H1 (cell line): ENCODE data around the gene ARAP2. TPM values are rescaled to one million over a fixed set of nuclear protein-coding genes. Genes with fewer than 3 reads are reported as not detected.

Experiments
- CTCF ChIA-PET: fragments of 300-600 bp; sonication (Branson Sonifier 250); formaldehyde crosslinking; loops from one replicate; lab custom pipeline; 2021; ENCODE audit not compliant: partially characterized antibody; lab: Charles Lee
- POLR2A ChIA-PET: fragments of 300-600 bp; sonication (Branson Sonifier 250); formaldehyde crosslinking; loops from one replicate; lab custom pipeline; 2021; ENCODE audit warnings: inconsistent platforms; ENCODE audit not compliant: partially characterized antibody; lab: Charles Lee
- DNase-seq, 2 experiments: peaks; one replicate each; pipeline versions ENCODE4 v3.0.0 to v3.0.0-alpha.2; 2010 to 2022; ENCODE audit warnings: low spot score in 2 of 2, low read depth in 1 of 2, mixed read lengths in 1 of 2
- FAIRE-seq: peaks from 2 replicates; lab custom pipeline; 2011; peaks lifted over from hg19 to GRCh38; lab: Jason Lieb, UNC
- H2AFZ ChIP-seq: 2 replicates; pipeline ENCODE4 v1.8.1; 2012; ENCODE audit warnings: low read length, inconsistent platforms
- H2AK5ac ChIP-seq: 2 replicates; pipeline ENCODE4 v1.6.1; 2013; ENCODE audit warnings: low read depth, low read length
- H2BK120ac ChIP-seq: replicated peaks from 2 replicates; pipeline ENCODE3; 2013; ENCODE audit warnings: low read depth, low read length, inconsistent platforms
- H2BK12ac ChIP-seq: 2 replicates; pipeline ENCODE4 v1.6.1; 2013; ENCODE audit warnings: low read depth, low read length
- H2BK15ac ChIP-seq: 2 replicates; pipeline ENCODE4 v1.6.1; 2013; ENCODE audit warnings: low read length
- H2BK20ac ChIP-seq: 2 replicates; pipeline ENCODE4 v1.6.1; 2013; ENCODE audit warnings: low read length
- H2BK5ac ChIP-seq: 2 replicates; pipeline ENCODE4 v1.6.1; 2013; ENCODE audit warnings: low read depth, low read length
- H3K14ac ChIP-seq: 2 replicates; pipeline ENCODE4 v1.6.1; 2013; ENCODE audit warnings: inconsistent platforms; ENCODE audit not compliant: insufficient read length
- H3K18ac ChIP-seq: 2 replicates; pipeline ENCODE4 v1.6.1; 2013; ENCODE audit warnings: low read length; ENCODE audit errors: extremely low read depth
- H3K23ac ChIP-seq: 2 replicates; pipeline ENCODE4 v1.6.1; 2013; ENCODE audit warnings: inconsistent platforms; ENCODE audit not compliant: insufficient read length
- H3K23me2 ChIP-seq: 2 replicates; pipeline ENCODE4 v1.6.1; 2013; ENCODE audit warnings: low read depth, low read length
- H3K27ac ChIP-seq: 2 replicates; pipeline ENCODE4 v1.6.1; 2011; ENCODE audit warnings: low read depth, low read length, inconsistent platforms
- H3K27me3 ChIP-seq, 4 experiments: replicated peaks in 1 of 4; 1 replicate in 1 of 4; 2 replicates in 3 of 4; pipeline versions ENCODE4 v1.6.1 to v1.8.1; 2011 to 2013; ENCODE audit warnings: low read length in 3 of 4, mild to moderate bottlenecking in 3 of 4, inconsistent platforms in 2 of 4, mixed read lengths in 2 of 4, moderate library complexity in 1 of 4; ENCODE audit not compliant: control insufficient read depth in 3 of 4, insufficient read depth in 3 of 4; ENCODE audit errors: extremely low read depth in 1 of 4
- H3K36me3 ChIP-seq, 4 experiments: 2 replicates each; pipeline versions ENCODE4 v1.6.1 to v1.8.1; 2011 to 2013; ENCODE audit warnings: mild to moderate bottlenecking in 4 of 4, low read length in 3 of 4, moderate library complexity in 2 of 4, control low read depth in 1 of 4, inconsistent platforms in 1 of 4; ENCODE audit not compliant: insufficient read depth in 4 of 4, control insufficient read depth in 2 of 4
- H3K4ac ChIP-seq: replicated peaks from 2 replicates; pipeline ENCODE3; 2013; ENCODE audit warnings: low read length, low read depth, mixed read lengths, inconsistent platforms; ENCODE audit not compliant: insufficient read length
- H3K4me1 ChIP-seq, 4 experiments: replicated peaks in 1 of 4; 1 replicate in 1 of 4; 2 replicates in 3 of 4; pipeline versions ENCODE4 v1.6.1 to v1.8.1; 2011 to 2013; ENCODE audit warnings: low read length in 3 of 4, inconsistent platforms in 2 of 4, mixed read lengths in 1 of 4; ENCODE audit not compliant: insufficient read depth in 4 of 4, control insufficient read depth in 3 of 4
- H3K4me2 ChIP-seq, 2 experiments: 2 replicates each; pipeline versions ENCODE4 v1.6.1 to v1.8.1; 2011 to 2013; ENCODE audit warnings: low read depth in 2 of 2, low read length in 2 of 2, control low read depth in 1 of 2, inconsistent platforms in 1 of 2, mild to moderate bottlenecking in 1 of 2; ENCODE audit not compliant: insufficient read depth in 1 of 2
- H3K4me3 ChIP-seq, 4 experiments: fragments of 200-600, 300-600 bp in 1 of 4; sonication (generic), shearing (Covaris generic), sonication (Bioruptor Twin) in 1 of 4; 2 replicates each; pipeline versions ENCODE4 v1.5.1 to v1.8.1; 2011 to 2016; ENCODE audit warnings: low read length in 4 of 4, low read depth in 3 of 4, control low read depth in 2 of 4, inconsistent platforms in 2 of 4, mild to moderate bottlenecking in 2 of 4, mixed read lengths in 1 of 4, moderate library complexity in 1 of 4; ENCODE audit not compliant: insufficient read depth in 2 of 4; ENCODE audit errors: extremely low read depth in 1 of 4
- H3K56ac ChIP-seq: replicated peaks from 2 replicates; pipeline ENCODE3; 2013; ENCODE audit warnings: low read depth, mild to moderate bottlenecking, mixed read lengths, low read length, inconsistent platforms; ENCODE audit not compliant: insufficient read length
- H3K79me1 ChIP-seq: 2 replicates; pipeline ENCODE4 v1.6.1; 2013; ENCODE audit warnings: low read depth, low read length, control low read depth
- H3K79me2 ChIP-seq, 2 experiments: 2 replicates each; pipeline versions ENCODE4 v1.6.1 to v1.8.1; 2012 to 2013; ENCODE audit warnings: low read length in 2 of 2, mild to moderate bottlenecking in 2 of 2, inconsistent platforms in 1 of 2; ENCODE audit not compliant: insufficient read depth in 2 of 2, control insufficient read depth in 1 of 2
- H3K9ac ChIP-seq, 4 experiments: replicated peaks in 1 of 4; 1 replicate in 1 of 4; 2 replicates in 3 of 4; pipeline versions ENCODE4 v1.6.1 to v1.8.1; 2011 to 2013; ENCODE audit warnings: low read depth in 3 of 4, low read length in 3 of 4, control low read depth in 2 of 4, mild to moderate bottlenecking in 2 of 4, moderate library complexity in 2 of 4, inconsistent platforms in 1 of 4; ENCODE audit errors: extremely low read depth in 1 of 4
- H3K9me3 ChIP-seq, 2 experiments: 2 replicates each; pipeline versions ENCODE4 v1.6.1 to v1.8.1; 2012 to 2013; ENCODE audit warnings: mild to moderate bottlenecking in 2 of 2, moderate library complexity in 2 of 2, control low read depth in 1 of 2, inconsistent platforms in 1 of 2, low read depth in 1 of 2, low read length in 1 of 2, mixed read lengths in 1 of 2; ENCODE audit not compliant: insufficient read depth in 2 of 2
- H4K20me1 ChIP-seq, 2 experiments: replicated peaks in 1 of 2; 2 replicates each; pipeline versions ENCODE3 to v1.8.1; 2011 to 2013; ENCODE audit warnings: inconsistent platforms in 2 of 2, low read length in 2 of 2, mild to moderate bottlenecking in 1 of 2; ENCODE audit not compliant: insufficient read depth in 2 of 2, control insufficient read depth in 1 of 2
- H4K5ac ChIP-seq: 2 replicates; pipeline ENCODE4 v1.6.1; 2013; ENCODE audit warnings: low read length, low read depth, mixed read lengths, inconsistent platforms; ENCODE audit not compliant: insufficient read length
- H4K8ac ChIP-seq: 2 replicates; pipeline ENCODE4 v1.8.0; 2013; ENCODE audit warnings: mild to moderate bottlenecking, moderate library complexity, low read length, inconsistent platforms; ENCODE audit not compliant: insufficient read depth; ENCODE audit errors: extremely low read depth
- H4K91ac ChIP-seq: replicated peaks from 2 replicates; pipeline ENCODE3; 2013; ENCODE audit warnings: low read length, mixed read lengths, inconsistent platforms; ENCODE audit not compliant: insufficient read length
- JUN ChIP-seq: IDR thresholded peaks from 2 replicates; pipeline ENCODE4 v1.6.1; 2011; ENCODE audit warnings: low read depth, mild to moderate bottlenecking, improper control_type of control experiment, low read length
- SP2 ChIP-seq: IDR thresholded peaks from 2 replicates; pipeline ENCODE4 v1.6.1; 2012; ENCODE audit warnings: mild to moderate bottlenecking, low read length, inconsistent platforms
- TBP ChIP-seq: IDR thresholded peaks from 2 replicates; pipeline ENCODE4 v1.6.1; 2011; ENCODE audit warnings: low read depth, low read length, improper control_type of control experiment
- YY1 ChIP-seq: IDR thresholded peaks from 2 replicates; pipeline ENCODE4 v1.6.1; 2011; ENCODE audit warnings: low read depth, mild to moderate bottlenecking, low read length
- WGBS, 2 experiments: shearing (Covaris generic) in 1 of 2; methylation state at CpG; one replicate each; pipeline versions ENCODE4 v1.1.6 to v1.1.7; 2013 to 2015; ENCODE audit warnings: low lambda C conversion rate in 2 of 2, mixed read lengths in 2 of 2, inconsistent platforms in 1 of 2, low coverage in 1 of 2, missing lambda C conversion rate in 1 of 2; ENCODE audit not compliant: insufficient replicate concordance in 2 of 2, insufficient coverage in 1 of 2, insufficient read length in 1 of 2; ENCODE audit errors: extremely low coverage in 1 of 2, missing lambda C conversion rate in 1 of 2; 5-methylcytosine and 5-hydroxymethylcytosine counted together
- polyA plus RNA-seq, 7 experiments: library from polyadenylated mRNA; depleted of rRNA in 3 of 7; stranded (reverse) in 5 of 7; unstranded in 2 of 7; fragments of >200 nt in 5 of 7; fragments of 200-250 nt in 2 of 7; gene quantifications; 1 replicate in 5 of 7; 2 replicates in 1 of 7; 4 replicates in 1 of 7; pipeline versions ENCODE4 v1.2.1 to v1.2.3, GENCODE V29; 2011 to 2013; ENCODE audit warnings: missing spikeins in 2 of 7, mixed read lengths in 2 of 7
- total RNA-seq: library from RNA; stranded (reverse); fragmentation: NEBNext Ultra II Directional; extraction: Animal tissue kit (Norgen Biotek cat#: 25700); gene quantifications from 2 replicates; pipeline ENCODE4 v1.2.1, GENCODE V29; 2021

Gene ARAP2
- total and polyA plus RNA-seq, 2 of the 8 experiments (the other 6 are each of a cell fraction or from before 2014, with no cell fraction given) = 0.15 to 2.3 TPM

DNA sequence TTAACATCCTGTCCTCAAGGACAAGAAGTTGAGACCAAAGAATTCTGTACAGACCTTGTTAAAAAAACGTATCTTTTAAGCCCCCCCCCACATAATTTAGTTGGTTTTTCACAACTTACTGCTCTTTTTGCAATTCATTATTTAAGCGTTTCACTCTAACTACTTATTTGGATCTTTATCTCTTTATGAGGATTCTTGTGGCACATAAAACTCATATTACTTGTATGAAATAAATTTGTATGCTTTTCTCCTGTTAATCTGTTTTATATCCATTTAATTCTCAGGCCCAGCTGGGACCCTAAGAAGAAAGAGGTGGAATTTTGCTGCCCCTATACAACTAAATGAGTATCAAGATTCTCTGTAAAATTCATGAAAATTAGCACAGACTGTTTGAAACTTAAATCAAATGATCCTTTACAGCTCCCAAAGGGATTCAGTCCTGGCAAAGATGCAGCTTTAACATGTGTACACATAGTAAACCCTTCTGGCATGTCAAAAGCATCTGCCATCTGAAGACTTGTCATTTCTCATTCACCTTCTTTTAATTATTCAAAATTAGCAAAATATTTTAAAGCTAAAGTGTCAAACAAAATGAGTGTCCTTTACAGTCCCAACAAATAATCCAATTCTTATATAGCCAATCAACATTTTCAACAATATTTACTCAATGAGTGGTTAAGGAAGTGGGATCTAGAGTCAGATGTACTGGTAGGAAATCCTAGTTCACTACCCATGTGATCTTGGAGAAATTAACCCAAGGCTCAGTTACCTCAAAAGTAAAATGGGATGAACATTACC lies 17.7 kb downstream of the ARAP2 start:
- no peak overlapping the region for H2BK12ac ChIP-seq
- H3K27me3 ChIP-seq = no peaks in the 10 kb centered on the region
- H2BK15ac ChIP-seq = no peak overlapping the region
- no peak overlapping the region for H2AK5ac ChIP-seq
- H3K14ac ChIP-seq = no peak overlapping the region
- H3K36me3 ChIP-seq = no peaks in the 10 kb centered on the region
- H2BK120ac ChIP-seq = no peak overlapping the region
- ChIA-PET POLR2A (no interaction called here), CTCF (no interaction called here)
- WGBS, 2 experiments = 83% methylated on average over 2 of the region's 2 CpGs; no CpG with 5 or more reads in 1 of the 2 experiments
- H3K4me1 ChIP-seq = peaks cover 0 to 4% (median 0%) of the 10 kb centered on the region in 4 experiments; a peak in 1 of 7 replicates
- H3K9me3 ChIP-seq = no peaks in the 10 kb centered on the region
- no peaks in the 10 kb centered on the region for H3K79me2 ChIP-seq
- H3K79me1 ChIP-seq = no peaks in the 10 kb centered on the region
- H3K23me2 ChIP-seq = no peaks in the 10 kb centered on the region
- H3K9ac ChIP-seq = no peak overlapping the region
- H4K8ac ChIP-seq = no peak overlapping the region
- DNase-seq = no peak
- H3K4me2 ChIP-seq = no peak overlapping the region
- H3K18ac ChIP-seq = no peak overlapping the region
- no peak overlapping the region for H2AFZ ChIP-seq
- H4K20me1 ChIP-seq = no peaks in the 10 kb centered on the region
- H2BK20ac ChIP-seq = no peak overlapping the region
- H4K5ac ChIP-seq = no peak overlapping the region
- H3K56ac ChIP-seq = no peak overlapping the region
- FAIRE-seq = no peak
- H3K4ac ChIP-seq = no peak overlapping the region
- no peak overlapping the region for H2BK5ac ChIP-seq
- no peak overlapping the region for H4K91ac ChIP-seq
- no peak for TF ChIP-seq YY1
- TF ChIP-seq TBP = no peak
- no peak for TF ChIP-seq SP2
- no peak for TF ChIP-seq JUN
- TF ChIP-seq, all 59 proteins: peak for 0
- Histone ChIP-seq H3K4me3 (no peak overlapping the region), H3K27ac (no peak overlapping the region), H3K23ac (no peak overlapping the region)
